Thyroid gland (tissue), 4 donors: ENCODE results near the gene MYCN. TPM values are rescaled to one million over a fixed set of nuclear protein-coding genes. Genes with fewer than 3 reads are reported as not detected.
A peak's percentile ranks its signal among the peaks of the same experiment; 100 is the strongest.

Experiments used
- DNase-seq, 2 donors: peaks; one replicate each; pipeline ENCODE4 v3.0.0-alpha.2; 2019
- H3K27ac ChIP-seq, 3 donors: fragments of 200-600 bp; sonication (generic); 1 replicate in 2 of 3; 2 replicates in 1 of 3; pipeline ENCODE4 v1.5.1; 2016 to 2019; ENCODE audit warnings: mild to moderate bottlenecking in 1 of 3, moderate library complexity in 1 of 3
- H3K27me3 ChIP-seq: fragments of 200-600 bp; sonication (generic); one replicate; pipeline ENCODE4 v1.5.1; 2019
- H3K36me3 ChIP-seq, 2 donors: fragments of 200-600 bp; sonication (generic); one replicate each; pipeline ENCODE4 v1.5.1; 2016 to 2019
- H3K4me1 ChIP-seq, 2 donors: fragments of 200-600 bp; sonication (generic); one replicate each; pipeline ENCODE4 v1.5.1; 2017 to 2019
- H3K4me3 ChIP-seq, 3 donors: fragments of 200-600 bp; sonication (generic); replicated peaks in 1 of 3; 1 replicate in 2 of 3; 2 replicates in 1 of 3; pipeline ENCODE4 v1.5.1; 2016; ENCODE audit warnings: mild to moderate bottlenecking in 1 of 3
- H3K9me3 ChIP-seq: fragments of 200-600 bp; sonication (generic); one replicate; pipeline ENCODE4 v1.5.1; 2017
- CTCF ChIP-seq, 6 experiments: fragments of 200-600 bp in 3 of 6; fragments of 450-650 bp in 3 of 6; sonication (generic) in 3 of 6; IDR thresholded peaks; one replicate each; pipeline ENCODE4 v1.5.1; 2016 to 2019; ENCODE audit warnings: antibody characterized with exemption in 6 of 6, mild to moderate bottlenecking in 2 of 6, inconsistent platforms in 1 of 6, moderate library complexity in 1 of 6
- POLR2A ChIP-seq, 2 donors: fragments of 450-650 bp; IDR thresholded peaks; one replicate each; pipeline ENCODE4 v1.6.1; 2017; ENCODE audit warnings: antibody characterized with exemption in 2 of 2, mild to moderate bottlenecking in 2 of 2, moderate library complexity in 1 of 2
- WGBS, 2 donors: methylation state at CpG; one replicate each; pipeline ENCODE4 v1.1.5; 2017; 5-methylcytosine and 5-hydroxymethylcytosine counted together
- intact Hi-C: fragments of 100-400 bp; cut with DNase I; formaldehyde crosslinking; loops from one replicate; pipeline ENCODE4 v1.15.1; 2023
- total RNA-seq, 4 donors: library from RNA; depleted of rRNA; stranded (reverse); fragments of >200 nt; gene quantifications; one replicate each; pipeline ENCODE4 v1.2.3, GENCODE V29; 2016

Gene MYCN
- total RNA-seq, 4 donors from 2014 or later: 5.9 to 13.3 (median 10.1) TPM

DNA sequence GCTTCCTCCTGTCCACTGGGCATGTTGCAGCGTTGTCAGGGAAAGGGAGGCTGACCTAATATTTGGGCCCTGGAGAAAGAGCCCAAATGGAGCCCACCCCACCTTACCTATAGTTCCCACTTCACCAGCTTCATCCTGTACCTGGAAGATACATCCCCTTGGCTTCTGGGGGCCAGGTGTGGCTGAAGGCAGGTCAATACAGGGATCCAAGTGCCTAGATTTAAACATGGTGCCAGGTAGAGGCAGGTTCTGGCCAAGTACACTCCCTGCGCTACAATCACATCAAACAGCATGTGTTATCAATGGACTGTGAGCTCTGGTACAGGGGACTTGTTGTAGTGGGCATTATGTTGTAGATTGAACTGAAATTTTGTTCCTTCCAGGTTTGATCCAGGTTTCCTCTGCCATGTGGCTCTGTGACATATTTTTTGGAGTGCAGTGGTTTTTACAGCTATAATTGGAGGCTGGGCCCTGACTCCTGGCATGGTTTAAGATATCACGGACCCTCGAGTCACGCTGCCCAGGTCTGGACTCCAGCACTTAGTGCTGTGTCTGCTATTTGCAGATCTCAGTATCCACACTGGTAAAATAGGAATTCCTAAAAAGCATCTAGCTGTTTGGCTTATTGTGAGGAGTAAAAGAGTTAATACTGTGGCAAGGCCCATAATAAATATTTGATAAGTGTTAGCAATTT lies 23.8 kb downstream of the MYCN start:
- Histone ChIP-seq H3K9me3 (no peaks in the 10 kb centered on the region), H3K27ac (peak overlapping the region in 1 of 3 donors; percentile 49), H3K4me3 (no peak overlapping the region), H3K4me1 (peaks cover 11 to 15% of the 10 kb centered on the region in 2 donors), H3K36me3 (no peaks in the 10 kb centered on the region), H3K27me3 (no peaks in the 10 kb centered on the region)
- intact Hi-C loops: no loop called here
- TF ChIP-seq CTCF (IDR thresholded peaks at IDR 0.05): no peak
- no peak for TF ChIP-seq POLR2A (IDR thresholded peaks at IDR 0.05)
- DNase-seq: no peak
- WGBS, 2 donors: 86 to 93% methylated on average over 4 to 5 of the region's 5 CpGs

DNA sequence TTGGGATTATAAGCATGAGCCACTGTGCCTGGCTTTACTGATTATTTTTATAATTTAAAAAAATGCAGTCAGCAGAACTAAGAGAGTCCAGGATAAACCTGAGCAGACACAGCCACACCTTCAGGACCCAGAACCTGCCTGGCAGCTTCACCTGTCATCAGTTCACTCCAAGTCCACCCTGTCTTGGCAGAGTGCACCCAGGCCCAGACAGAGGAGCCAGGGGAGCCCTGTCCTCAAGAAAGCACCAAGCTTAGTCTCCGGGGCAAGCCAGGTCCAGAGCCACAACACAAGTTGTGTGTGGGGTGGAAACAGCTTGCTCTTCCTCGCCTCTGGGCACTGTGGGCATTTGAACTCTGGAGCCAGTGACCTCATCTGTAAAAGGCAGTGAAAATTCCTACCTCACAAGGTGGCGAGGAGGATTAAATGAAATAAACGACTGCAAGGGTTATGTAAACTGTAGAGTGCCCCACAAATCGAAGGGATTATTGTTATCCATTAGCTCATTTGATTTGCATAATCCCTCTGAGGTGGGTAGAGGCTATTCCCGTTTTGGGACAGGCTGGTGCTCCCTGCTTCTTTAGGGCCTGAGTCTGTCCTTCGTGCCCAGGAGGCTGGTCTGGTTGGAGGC lies 24.7 kb downstream of the MYCN start:
- Histone ChIP-seq H3K4me1 (peaks cover 11 to 15% of the 10 kb centered on the region in 2 donors), H3K9me3 (no peaks in the 10 kb centered on the region), H3K4me3 (no peak overlapping the region), H3K36me3 (no peaks in the 10 kb centered on the region), H3K27ac (peak overlapping the region; percentile 34 to 68 (median 49)), H3K27me3 (no peaks in the 10 kb centered on the region)
- intact Hi-C loops: no loop called here
- TF ChIP-seq POLR2A (IDR thresholded peaks at IDR 0.05) (no peak), CTCF (IDR thresholded peaks at IDR 0.05) (no peak)
- 64 to 71% methylated on average over 6 to 7 of the region's 7 CpGs for WGBS, 2 donors
- DNase-seq: peak; percentile 91 to 95

DNA sequence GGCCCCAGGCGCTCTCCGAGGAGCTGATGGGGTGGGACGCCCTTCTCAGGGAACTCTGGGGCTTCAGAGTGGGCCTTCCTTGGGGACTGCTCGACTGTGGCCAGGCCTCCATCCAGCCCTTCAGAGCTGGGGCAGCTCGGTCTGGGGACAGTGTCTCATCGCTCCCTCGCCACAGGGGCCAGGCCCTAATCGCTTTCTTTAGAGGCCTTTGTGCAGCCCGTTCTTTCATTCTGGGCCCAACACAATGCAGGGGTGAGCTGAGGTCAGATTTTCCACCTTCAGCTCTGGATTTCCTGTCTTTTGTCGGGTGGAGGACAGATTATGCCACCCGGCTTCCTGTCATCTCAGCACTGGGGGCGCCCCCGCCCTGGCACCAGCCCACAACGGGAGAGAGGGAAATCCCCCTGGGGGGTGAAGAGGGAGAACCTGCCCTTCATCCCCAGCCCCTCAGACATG lies 25.2 kb downstream of the MYCN start:
- Histone ChIP-seq H3K27me3 (no peaks in the 10 kb centered on the region), H3K4me3 (no peak overlapping the region), H3K36me3 (no peaks in the 10 kb centered on the region), H3K27ac (peak overlapping the region; percentile 34 to 68 (median 49)), H3K9me3 (no peaks in the 10 kb centered on the region), H3K4me1 (peaks cover 11 to 15% of the 10 kb centered on the region in 2 donors)
- intact Hi-C loops: no loop called here
- WGBS, 2 donors: 72 to 79% methylated on average over 12 to 13 of the region's 14 CpGs
- TF ChIP-seq POLR2A (IDR thresholded peaks at IDR 0.05) (no peak), CTCF (IDR thresholded peaks at IDR 0.05) (no peak)
- DNase-seq: no peak

GRCh38 chr2:15967415-15968279 lies 27.3 kb downstream of the MYCN start:
- 90 to 91% methylated on average over 10 of the region's 10 CpGs for WGBS, 2 donors
- intact Hi-C loops: no loop called here
- DNase-seq: no peak
- no peaks in the 10 kb centered on the region for H3K27me3 ChIP-seq
- H3K9me3 ChIP-seq: no peaks in the 10 kb centered on the region
- no peak for TF ChIP-seq CTCF (IDR thresholded peaks at IDR 0.05)
- no peak for TF ChIP-seq POLR2A (IDR thresholded peaks at IDR 0.05)
- H3K4me1 ChIP-seq: peaks cover 11 to 15% of the 10 kb centered on the region in 2 donors
- H3K27ac ChIP-seq: peak overlapping the region in 1 of 3 donors; percentile 6
- no peaks in the 10 kb centered on the region for H3K36me3 ChIP-seq
- H3K4me3 ChIP-seq: no peak overlapping the region
